DMS 273 (cell line): ENCODE data around the gene HSD17B8.

Experiments
- DNase-seq: peaks from one replicate; lab custom pipeline; 2025; ENCODE audit not compliant: unreplicated experiment; lab: John Stamatoyannopoulos, UW

Gene HSD17B8

DNA sequence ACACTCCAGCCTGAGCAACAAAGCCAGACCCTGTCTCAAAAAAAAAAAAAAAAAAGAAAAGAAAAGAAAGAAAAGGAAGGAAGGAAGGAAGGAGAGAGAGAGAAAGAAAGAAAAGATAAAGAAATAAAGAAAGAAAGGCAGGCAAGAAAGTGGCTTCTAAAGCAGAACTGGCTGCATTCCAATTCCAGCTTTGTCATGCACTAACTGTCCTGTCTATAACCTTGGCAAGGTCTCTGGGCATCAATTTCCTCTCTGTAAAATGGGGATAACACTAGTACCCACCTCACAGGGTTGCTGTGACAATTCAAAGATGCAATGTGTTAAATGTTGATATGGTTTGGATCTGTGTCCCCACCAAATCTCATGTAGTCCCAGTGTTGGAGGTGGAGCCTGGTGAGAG lies 31.9 kb downstream of the HSD17B8 start:
- no peak for DNase-seq

DNA sequence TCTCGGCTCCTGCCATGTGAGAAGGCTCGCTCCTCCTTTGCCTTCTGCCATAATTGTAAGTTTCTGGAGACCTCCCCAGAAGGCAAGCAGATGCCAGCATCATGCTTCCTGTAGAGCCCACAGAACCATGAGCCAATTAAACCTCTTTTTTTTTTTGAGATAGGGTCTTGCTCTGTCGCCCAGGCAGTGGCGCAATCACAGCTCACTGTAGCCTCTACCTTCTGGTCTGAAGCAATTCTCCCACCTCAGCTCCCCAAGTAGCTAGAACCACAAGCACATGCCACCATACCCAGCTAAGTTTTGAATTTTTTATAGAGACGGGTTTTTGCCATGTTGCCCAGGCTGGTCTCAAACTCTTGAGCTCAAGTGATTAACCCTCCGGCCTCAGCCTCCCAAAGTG lies 32.4 kb downstream of the HSD17B8 start:
- no peak for DNase-seq

DNA sequence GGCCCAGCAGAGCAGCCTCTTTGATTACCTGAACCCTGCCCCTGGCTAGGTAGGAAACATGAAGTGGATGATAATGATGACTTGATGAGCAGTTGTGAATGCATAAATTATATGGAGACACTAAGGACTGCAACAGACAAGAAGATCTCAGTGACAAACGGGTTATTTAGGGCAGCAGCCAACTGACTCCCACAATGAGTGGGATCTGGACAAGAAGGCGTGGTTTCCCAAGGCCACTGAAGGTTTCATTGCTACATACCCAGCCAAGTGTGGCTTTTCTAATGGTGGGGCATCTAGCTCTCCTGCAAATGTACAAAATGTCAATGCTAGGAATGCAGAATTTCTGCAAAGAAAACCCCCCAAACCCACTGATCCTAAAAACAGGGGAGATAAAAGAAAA lies 33.3 kb downstream of the HSD17B8 start:
- DNase-seq: no peak

DNA sequence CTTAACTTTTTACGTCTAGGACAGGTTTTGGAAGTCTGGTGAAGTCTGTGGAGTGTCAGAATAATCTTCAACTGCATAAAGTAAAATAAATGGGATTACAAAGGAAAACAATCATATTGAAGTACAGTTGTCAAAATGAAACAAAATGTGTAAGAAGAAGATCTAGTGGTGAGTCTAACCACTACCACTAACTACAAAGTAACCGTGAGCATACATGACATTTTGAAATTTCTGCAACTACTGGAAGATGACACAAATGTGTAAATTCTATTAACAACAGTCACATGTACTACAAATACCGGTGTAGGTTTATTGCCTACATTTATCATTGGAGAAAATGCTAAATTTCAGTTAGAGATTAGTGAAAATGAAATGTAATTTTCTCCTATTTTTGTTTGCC lies 37.5 kb downstream of the HSD17B8 start:
- DNase-seq: no peak

DNA sequence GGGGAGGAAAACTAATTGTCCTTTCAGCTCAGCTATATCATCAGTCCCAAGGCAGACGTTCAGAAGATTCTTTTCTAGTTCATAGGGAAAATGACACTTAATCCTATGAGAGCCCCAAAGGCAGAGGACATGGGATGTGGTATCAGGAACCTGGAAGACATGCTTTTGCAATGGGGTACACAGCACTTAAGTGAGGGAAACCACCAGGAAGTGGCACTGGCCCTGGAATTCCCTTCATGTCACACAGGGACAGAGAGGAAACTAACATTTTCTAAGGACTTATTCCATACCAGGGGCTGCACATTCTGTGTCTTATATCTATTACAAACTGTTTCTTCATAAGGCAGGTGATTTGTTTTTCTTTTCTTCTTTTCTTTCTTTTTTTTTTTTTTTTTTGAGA lies 39.0 kb downstream of the HSD17B8 start:
- no peak for DNase-seq

DNA sequence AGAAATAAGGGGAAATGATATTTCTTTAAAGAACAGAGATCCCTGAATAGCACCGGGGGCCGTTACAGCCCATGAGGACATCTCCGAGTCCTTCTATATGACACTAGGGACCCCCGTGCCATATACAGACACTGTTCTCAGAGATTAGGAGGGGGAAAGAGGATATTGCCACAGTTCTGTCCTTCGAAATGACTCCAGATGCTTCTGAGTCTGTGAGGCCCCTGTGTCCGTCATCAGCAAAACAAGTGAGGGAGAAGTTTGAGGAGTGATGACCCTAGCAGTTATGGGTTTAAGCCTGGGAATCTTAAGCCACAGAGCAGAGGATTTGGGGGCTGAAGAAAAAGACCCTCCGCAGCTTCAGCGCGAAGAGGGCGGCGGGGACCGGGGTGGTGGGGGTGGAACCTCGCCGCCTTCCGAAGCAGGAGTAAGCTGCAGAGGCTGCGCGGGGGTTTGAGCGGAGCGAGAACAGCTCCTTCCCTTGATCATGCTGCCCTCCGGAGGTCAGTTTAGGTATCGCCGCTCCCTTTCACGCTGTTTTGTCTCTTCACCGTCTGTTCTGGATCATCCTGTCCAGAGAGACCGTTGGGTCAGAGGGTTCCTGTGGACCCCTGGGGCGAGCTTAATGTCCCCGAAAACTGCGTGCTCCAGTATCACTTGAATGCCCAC lies 43.7 kb downstream of the HSD17B8 start:
- DNase-seq: peak; percentile 97

DNA sequence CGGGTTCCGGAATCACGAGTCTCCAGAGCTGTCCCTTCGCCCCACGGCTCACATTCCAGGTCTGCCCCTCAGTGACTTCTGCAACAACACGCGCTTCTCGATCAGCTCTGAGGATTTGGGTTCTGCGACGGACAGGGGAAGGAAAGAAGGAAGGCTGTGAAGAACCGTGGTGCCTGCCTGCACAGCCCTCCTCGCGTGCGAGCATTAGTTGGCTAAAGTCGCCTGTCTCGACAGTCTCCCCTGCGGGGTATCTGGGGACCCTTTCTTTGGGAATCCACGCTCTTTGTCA lies 44.1 kb downstream of the HSD17B8 start:
- DNase-seq: peak; percentile 89

DNA sequence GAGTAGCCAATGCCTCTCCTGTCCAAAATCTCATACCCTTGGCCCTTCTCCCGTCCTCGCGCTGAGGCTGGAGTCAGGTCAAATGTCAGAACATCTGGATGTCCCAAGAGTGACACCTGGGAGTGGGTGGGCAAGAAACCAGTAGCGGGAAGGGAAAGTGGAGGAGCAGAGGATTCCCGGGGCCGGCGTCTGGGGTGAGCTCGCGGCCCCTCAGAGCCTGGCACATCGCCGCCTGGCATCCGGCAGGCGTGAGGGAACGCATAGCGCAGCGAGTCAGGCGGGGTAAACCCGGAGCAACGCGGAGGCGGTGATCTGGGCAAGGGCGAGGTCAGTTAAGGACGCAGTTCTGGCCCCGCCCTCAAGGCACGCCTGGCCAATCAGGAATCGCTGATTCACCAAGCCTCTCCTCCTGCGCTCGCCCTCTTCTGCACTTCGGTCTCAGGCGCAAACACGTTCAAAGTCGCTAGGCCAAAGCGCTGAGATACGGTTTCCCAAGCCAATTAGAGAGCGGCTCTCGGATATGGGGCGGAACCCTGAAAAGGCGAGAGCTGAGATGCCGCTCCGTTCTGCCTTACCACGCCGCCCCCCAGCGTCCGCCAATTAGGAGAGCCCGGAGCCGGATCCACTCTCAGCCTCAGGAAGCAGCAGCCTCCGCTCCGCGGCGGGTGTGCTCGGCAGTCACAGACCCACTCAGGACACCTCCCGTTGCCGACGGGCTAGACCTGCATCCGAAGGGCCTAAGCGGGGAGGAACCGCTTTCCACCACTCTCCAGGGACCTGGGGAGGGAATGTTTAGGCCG lies 44.7 kb downstream of the HSD17B8 start:
- DNase-seq: peak; percentile 100

DNA sequence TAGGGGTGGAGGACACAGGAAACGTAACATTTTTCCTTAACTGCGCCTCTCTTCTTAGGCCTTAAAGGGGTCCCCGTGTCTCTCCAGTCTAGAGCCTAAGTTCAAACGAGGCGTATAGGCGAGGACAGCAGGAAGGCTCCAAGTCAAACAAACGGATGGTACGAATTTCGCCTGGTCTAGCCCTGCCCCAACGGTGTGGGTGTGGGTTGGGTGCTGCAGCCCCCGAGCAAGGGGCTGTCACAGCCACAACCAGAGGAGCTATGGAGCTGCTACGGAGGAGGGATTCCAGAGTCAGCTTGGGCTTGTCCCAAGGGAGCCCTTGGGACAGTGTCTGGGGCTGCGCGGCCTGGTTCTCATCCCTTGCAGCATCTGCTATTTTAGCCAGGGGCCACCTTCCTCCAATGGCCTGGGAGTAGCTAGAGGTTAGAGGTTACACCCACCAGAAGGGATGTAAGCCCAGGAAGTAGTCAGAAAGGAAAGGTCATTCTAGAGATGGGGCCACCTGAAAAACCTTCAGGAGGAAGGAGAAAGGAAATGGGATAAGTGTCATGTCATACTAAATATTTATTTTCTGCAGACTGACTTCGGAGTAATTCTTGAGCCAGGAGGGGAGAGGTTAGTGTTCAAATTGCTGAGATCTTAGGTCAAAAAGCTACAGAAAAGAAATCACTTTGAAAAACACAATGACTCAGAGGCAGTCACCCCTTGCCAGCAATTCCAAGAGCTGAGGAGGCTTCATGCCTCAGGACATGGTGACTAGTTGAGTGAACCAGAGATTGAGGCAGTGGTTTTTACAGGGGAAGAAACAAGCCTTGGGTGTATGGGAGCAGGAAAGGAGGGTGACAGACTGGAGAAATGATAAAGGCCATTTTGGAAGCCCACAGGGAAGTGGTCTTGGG lies 45.5 kb downstream of the HSD17B8 start:
- peak; percentile 59 for DNase-seq

DNA sequence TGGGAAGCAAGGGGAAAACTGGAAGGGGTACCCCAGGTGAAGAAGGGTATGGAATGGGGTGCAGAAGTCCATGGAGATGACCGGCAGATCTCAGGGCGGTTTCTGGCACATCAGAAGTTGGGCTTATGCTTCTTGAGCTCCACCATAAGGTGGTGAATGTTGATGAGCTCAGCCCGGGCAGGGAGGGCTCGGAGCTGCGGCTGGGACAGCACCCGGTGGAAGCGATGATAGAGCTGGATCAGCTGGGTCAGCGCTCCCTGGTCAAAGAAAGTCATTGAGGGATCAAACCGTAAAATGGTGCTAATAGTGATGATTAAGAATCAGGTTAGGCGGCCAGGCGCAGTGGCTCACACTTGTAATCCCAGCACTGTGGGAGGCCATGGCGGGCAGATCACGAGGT lies 46.3 kb downstream of the HSD17B8 start:
- DNase-seq: no peak

DNA sequence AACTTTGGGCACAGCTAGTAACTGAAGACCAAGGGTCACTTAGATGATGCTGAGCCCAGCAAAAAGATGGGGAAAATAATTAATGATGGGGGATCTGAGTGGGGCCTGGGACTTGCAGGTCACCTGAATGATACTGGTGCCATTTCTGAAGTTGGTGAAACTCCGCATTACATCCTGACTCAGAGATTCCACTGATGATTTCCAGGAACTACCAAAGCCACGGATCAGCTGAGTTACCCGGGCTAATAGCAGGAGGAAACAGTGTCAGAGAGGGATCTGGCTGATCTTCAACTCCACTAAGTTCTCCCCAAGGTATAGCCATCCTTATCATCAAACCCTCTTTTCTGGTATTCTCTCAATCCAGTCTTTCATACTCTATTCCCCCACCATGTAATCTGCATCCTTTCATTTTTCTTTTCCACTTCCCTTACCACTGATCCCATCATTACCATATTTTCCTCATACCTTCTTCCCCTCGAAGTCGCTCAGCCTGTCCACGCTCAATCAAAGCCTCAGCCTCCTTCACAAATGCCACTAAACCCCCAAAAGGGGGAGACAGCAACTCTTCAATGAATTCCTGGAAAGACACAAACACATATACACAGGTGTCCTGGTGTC lies 47.0 kb downstream of the HSD17B8 start:
- no peak for DNase-seq

DNA sequence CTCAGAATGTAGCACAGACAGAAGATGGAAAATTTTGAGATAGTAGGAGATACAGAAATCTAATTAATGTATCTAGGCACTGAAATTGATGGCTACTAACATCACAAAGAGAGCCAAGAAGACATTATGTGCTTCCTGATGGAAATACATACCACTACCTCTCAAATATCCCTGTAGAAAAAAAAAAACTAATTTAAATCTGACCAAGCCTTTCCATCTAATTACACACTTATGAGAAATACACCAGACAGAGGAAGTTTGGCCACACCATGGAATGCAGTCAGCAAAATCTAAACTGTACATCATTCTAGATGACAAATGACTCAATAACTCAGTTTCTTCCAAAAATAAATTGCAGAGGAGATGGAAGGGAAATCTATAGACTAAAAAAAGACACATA lies 48.3 kb downstream of the HSD17B8 start:
- DNase-seq: no peak

DNA sequence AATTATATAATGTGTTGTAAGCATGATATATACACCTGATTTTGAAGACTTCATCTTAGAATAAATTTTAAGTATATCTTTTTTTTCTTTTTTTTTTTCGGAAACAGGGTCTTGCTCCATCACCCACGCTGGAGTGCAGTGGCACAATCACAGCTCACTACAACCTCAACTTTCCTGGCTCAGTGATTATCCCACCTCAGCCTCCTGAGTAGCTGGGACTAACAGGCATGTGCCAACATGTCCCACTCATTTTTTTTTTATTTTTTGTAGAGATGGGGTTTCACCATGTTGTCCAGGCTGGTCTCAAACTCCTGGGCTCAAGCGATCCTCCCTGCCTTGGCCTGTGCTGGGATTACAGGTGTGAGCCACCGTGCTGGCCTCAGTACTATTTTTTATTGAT lies 50.1 kb downstream of the HSD17B8 start:
- DNase-seq: no peak
